ENCODE measurements around the gene PTPRU. TPM values are rescaled to one million over a fixed set of nuclear protein-coding genes. Genes with fewer than 3 reads are reported as not detected.

Gene PTPRU
- total and polyA plus RNA-seq, 4 donors: 1.6 to 15.1 (median 6.0) TPM

- TF ChIP-seq GABPA (IDR thresholded peaks at IDR 0.05 in 1 of 2, conservative IDR thresholded peaks at IDR 0.05 in 1 of 2) (no peak), HNF4G (IDR thresholded peaks at IDR 0.05) (no peak), JUND (IDR thresholded peaks at IDR 0.05) (no peak), FOXA1 (IDR thresholded peaks at IDR 0.05) (no peak), FOXA2 (IDR thresholded peaks at IDR 0.05) (no peak), REST (IDR thresholded peaks at IDR 0.05) (no peak), YY1 (IDR thresholded peaks at IDR 0.05) (no peak), TAF1 (conservative IDR thresholded peaks at IDR 0.05) (no peak), SP1 (IDR thresholded peaks at IDR 0.05) (no peak), HNF4A (conservative IDR thresholded peaks at IDR 0.05) (no peak), MAX (IDR thresholded peaks at IDR 0.05) (no peak)
- H3K9ac ChIP-seq (ENCODE audit: low read depth in 1 of 2, low read length in 2 of 2): no peak overlapping the region
- H3K27me3 ChIP-seq (ENCODE audit: control insufficient read depth in 4 of 4, insufficient read depth in 4 of 4, low read length in 3 of 4): no peaks in the 10 kb centered on the region
- no peak overlapping the region for H3K27ac ChIP-seq (ENCODE audit: low read depth in 1 of 2, low read length in 2 of 2)
- 92% methylated on average over 4 of the region's 4 CpGs for WGBS
- H3K36me3 ChIP-seq (ENCODE audit: control insufficient read depth in 4 of 4, insufficient read depth in 3 of 4, low read depth in 1 of 4, low read length in 3 of 4): no peaks in the 10 kb centered on the region
- H3K4me3 ChIP-seq (ENCODE audit: low read depth in 1 of 3, low read length in 3 of 3): no peak overlapping the region
- no peak for DNase-seq (ENCODE audit: low spot score)
- peaks cover 0 to 13% (median 0%) of the 10 kb centered on the region in 4 donors for H3K4me1 ChIP-seq (ENCODE audit: control insufficient read depth in 4 of 4, insufficient read depth in 4 of 4, low read length in 3 of 4)
- H3K9me3 ChIP-seq (ENCODE audit: control insufficient read depth in 4 of 4, low read length in 3 of 4): no peaks in the 10 kb centered on the region
These were observed 50.0 kb downstream of the PTPRU start for GRCh38 chr1:29286194-29286767.

GRCh38 chr1:29289493-29289892 is 53.2 kb downstream of the PTPRU start:
- WGBS: 92% methylated on average over 11 of the region's 11 CpGs
- no peak for DNase-seq (ENCODE audit: low spot score)
- no peak overlapping the region for H3K9ac ChIP-seq (ENCODE audit: low read depth in 1 of 2, low read length in 2 of 2)

GRCh38 chr1:29290414-29290985 is 54.2 kb downstream of the PTPRU start:
- Histone ChIP-seq H3K36me3 (ENCODE audit: control insufficient read depth in 4 of 4, insufficient read depth in 3 of 4, low read depth in 1 of 4, low read length in 3 of 4) (peaks cover 0 to 5% (median 3%) of the 10 kb centered on the region in 4 donors), H3K27ac (ENCODE audit: low read depth in 1 of 2, low read length in 2 of 2) (no peak overlapping the region), H3K27me3 (ENCODE audit: control insufficient read depth in 4 of 4, insufficient read depth in 4 of 4, low read length in 3 of 4) (no peaks in the 10 kb centered on the region), H3K9me3 (ENCODE audit: control insufficient read depth in 4 of 4, low read length in 3 of 4) (no peaks in the 10 kb centered on the region), H3K4me1 (ENCODE audit: control insufficient read depth in 4 of 4, insufficient read depth in 4 of 4, low read length in 3 of 4) (no peaks in the 10 kb centered on the region), H3K4me3 (ENCODE audit: low read depth in 1 of 3, low read length in 3 of 3) (no peak overlapping the region), H3K9ac (ENCODE audit: low read depth in 1 of 2, low read length in 2 of 2) (no peak overlapping the region)
- 92% methylated on average over 12 of the region's 12 CpGs for WGBS
- DNase-seq (ENCODE audit: low spot score): no peak
- TF ChIP-seq CTCF (IDR thresholded peaks at IDR 0.05; ENCODE audit: low read depth, low read length, missing input control) (no peak), HNF4G (IDR thresholded peaks at IDR 0.05) (no peak), FOXA1 (IDR thresholded peaks at IDR 0.05) (no peak), FOXA2 (IDR thresholded peaks at IDR 0.05) (no peak), JUND (IDR thresholded peaks at IDR 0.05) (no peak), REST (IDR thresholded peaks at IDR 0.05) (no peak), RXRA (IDR thresholded peaks at IDR 0.05) (no peak)

More at GRCh38 chr1:29289493-29289892, 53.2 kb downstream of the PTPRU start:
- peaks cover 0 to 5% (median 3%) of the 10 kb centered on the region in 4 donors for H3K36me3 ChIP-seq (ENCODE audit: control insufficient read depth in 4 of 4, insufficient read depth in 3 of 4, low read depth in 1 of 4, low read length in 3 of 4)
- H3K27me3 ChIP-seq (ENCODE audit: control insufficient read depth in 4 of 4, insufficient read depth in 4 of 4, low read length in 3 of 4): no peaks in the 10 kb centered on the region
- no peaks in the 10 kb centered on the region for H3K9me3 ChIP-seq (ENCODE audit: control insufficient read depth in 4 of 4, low read length in 3 of 4)
- no peaks in the 10 kb centered on the region for H3K4me1 ChIP-seq (ENCODE audit: control insufficient read depth in 4 of 4, insufficient read depth in 4 of 4, low read length in 3 of 4)
- no peak for TF ChIP-seq FOXA2 (IDR thresholded peaks at IDR 0.05)
- no peak overlapping the region for H3K27ac ChIP-seq (ENCODE audit: low read depth in 1 of 2, low read length in 2 of 2)
- no peak overlapping the region for H3K4me3 ChIP-seq (ENCODE audit: low read depth in 1 of 3, low read length in 3 of 3)
